Right atrium auricular region (tissue), 2 donors: Measurements from ENCODE around the gene INTS12. TPM values are rescaled to one million over a fixed set of nuclear protein-coding genes. Genes with fewer than 3 reads are reported as not detected.
"Not testable (repeated sequence)": the region's sequence is repeated elsewhere in the genome, so short reads cannot be mapped to it uniquely, and the experiment has no call there.

Experiments
- DNase-seq: peaks from one replicate; pipeline ENCODE4 v3.0.0-alpha.2; 2019; ENCODE audit warnings: low spot score
- H3K27ac ChIP-seq, 2 donors: fragments of 200-600 bp; sonication (generic); 1 replicate in 1 of 2; 2 replicates in 1 of 2; pipeline ENCODE4 v1.5.1; 2016 to 2019
- H3K27me3 ChIP-seq, 2 donors: fragments of 200-600 bp; sonication (generic); one replicate each; pipeline versions ENCODE4 v1.5.1 to v1.6.0; 2017 to 2019
- H3K36me3 ChIP-seq: fragments of 200-600 bp; sonication (generic); one replicate; pipeline ENCODE4 v1.5.1; 2016
- H3K4me1 ChIP-seq, 2 donors: fragments of 200-600 bp; sonication (generic); one replicate each; pipeline versions ENCODE4 v1.5.1 to v1.6.0; 2017 to 2019
- H3K4me3 ChIP-seq, 2 donors: fragments of 200-600 bp; sonication (generic); 1 replicate in 1 of 2; 2 replicates in 1 of 2; pipeline ENCODE4 v1.5.1; 2017 to 2019; ENCODE audit warnings: mild to moderate bottlenecking in 1 of 2, moderate library complexity in 1 of 2
- H3K9me3 ChIP-seq, 2 donors: fragments of 200-600 bp; sonication (generic); one replicate each; pipeline ENCODE4 v1.5.1; 2019
- CTCF ChIP-seq, 2 donors: fragments of 200-600 bp; sonication (generic); IDR thresholded peaks; one replicate each; pipeline ENCODE4 v1.5.1; 2019; ENCODE audit warnings: antibody characterized with exemption in 2 of 2
- total RNA-seq, 2 donors: library from RNA; depleted of rRNA; stranded (reverse); fragments of >200 nt; gene quantifications; one replicate each; pipeline ENCODE4 v1.1.0, GENCODE V29; 2016

Gene INTS12
- total RNA-seq, 2 donors from 2014 or later, result 22.6 to 22.7 TPM

DNA sequence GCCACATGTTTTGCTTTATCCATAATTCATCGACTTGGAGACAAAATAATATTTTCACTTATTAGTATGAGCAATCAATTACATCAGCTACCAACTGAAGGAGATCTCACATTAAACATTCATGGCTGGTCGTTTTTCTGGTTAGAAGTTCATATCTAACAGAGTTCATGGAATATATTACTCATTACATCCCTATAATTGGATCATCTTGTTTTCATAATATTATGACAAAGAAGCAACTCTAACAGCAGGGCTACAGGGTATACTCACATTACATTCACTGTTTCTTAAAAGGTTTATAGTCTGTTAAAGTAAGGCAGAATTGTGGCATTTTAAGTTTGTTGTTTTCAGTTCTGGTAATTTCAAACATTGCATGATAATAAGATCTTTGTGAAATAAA, 33.1 kb upstream of the INTS12 start:
- H3K27ac ChIP-seq, result no peak overlapping the region
- peaks cover 0 to 18% of the 10 kb centered on the region in 2 donors for H3K9me3 ChIP-seq
- H3K4me3 ChIP-seq, result no peak overlapping the region
- no peaks in the 10 kb centered on the region for H3K27me3 ChIP-seq
- no peaks in the 10 kb centered on the region for H3K4me1 ChIP-seq
- no peak for DNase-seq
- TF ChIP-seq CTCF (IDR thresholded peaks at IDR 0.05), result no peak
- H3K36me3 ChIP-seq, result no peaks in the 10 kb centered on the region

DNA sequence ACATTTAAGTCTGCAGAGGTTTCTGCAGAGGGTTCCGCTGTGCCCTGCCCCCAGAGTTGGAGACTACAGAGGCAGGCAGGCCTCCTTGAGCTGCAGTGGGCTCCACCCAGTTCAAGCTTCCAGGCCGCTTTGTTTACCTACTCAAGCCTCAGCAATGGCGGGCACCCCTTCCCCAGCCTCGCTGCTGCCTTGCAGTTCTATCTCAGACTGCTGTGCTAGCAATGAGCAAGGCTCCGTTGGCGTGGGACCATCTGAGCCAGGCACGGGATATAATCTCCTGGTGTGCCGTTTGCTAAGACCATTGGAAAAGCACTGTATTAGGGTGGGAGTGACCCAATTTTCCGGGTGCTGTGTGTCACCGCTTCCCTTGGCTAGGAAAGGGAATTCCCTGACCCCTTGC, 26.7 kb upstream of the INTS12 start:
- H3K27ac ChIP-seq, H3K36me3 ChIP-seq, DNase-seq, H3K4me1 ChIP-seq, H3K27me3 ChIP-seq, H3K4me3 ChIP-seq: not testable (repeated sequence)
- H3K9me3 ChIP-seq, result peaks cover 0 to 38% of the 10 kb centered on the region in 2 donors

GRCh38 chr4:105729895-105730294, 21.4 kb upstream of the INTS12 start:
- H3K4me3 ChIP-seq, H3K36me3 ChIP-seq, H3K27me3 ChIP-seq, DNase-seq, H3K4me1 ChIP-seq, H3K27ac ChIP-seq: not testable (repeated sequence)
- peaks cover 0 to 12% of the 10 kb centered on the region in 2 donors for H3K9me3 ChIP-seq

DNA sequence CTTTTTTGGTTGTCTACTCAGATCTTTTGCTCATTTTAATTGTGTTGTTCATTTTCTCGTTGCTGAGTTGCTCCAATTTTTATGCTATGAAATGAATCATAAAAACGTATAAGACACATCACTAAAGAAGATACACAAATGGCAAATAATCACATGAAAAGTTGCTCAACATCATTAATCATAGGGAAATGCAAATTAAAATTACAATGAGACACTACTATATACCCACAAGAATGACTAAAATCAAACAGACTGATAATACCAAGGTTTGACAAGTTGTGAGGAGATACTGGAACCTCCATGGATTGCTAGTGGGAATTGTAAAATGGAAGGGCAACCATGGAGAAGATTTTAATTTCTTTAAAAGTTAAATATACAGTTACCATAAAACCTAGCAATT, 17.1 kb upstream of the INTS12 start:
- H3K4me3 ChIP-seq, result no peak overlapping the region

GRCh38 chr4:105719204-105719603, 10.7 kb upstream of the INTS12 start:
- TF ChIP-seq CTCF (IDR thresholded peaks at IDR 0.05), result no peak
- Histone ChIP-seq H3K36me3 (no peaks in the 10 kb centered on the region), H3K4me1 (no peaks in the 10 kb centered on the region)

More for the DNA sequence above, 17.1 kb upstream of the INTS12 start:
- Histone ChIP-seq H3K9me3 (peaks cover 0 to 9% of the 10 kb centered on the region in 2 donors), H3K27ac (no peak overlapping the region), H3K27me3 (no peaks in the 10 kb centered on the region), H3K36me3 (no peaks in the 10 kb centered on the region), H3K4me1 (no peaks in the 10 kb centered on the region)
- DNase-seq, result no peak
- TF ChIP-seq CTCF (IDR thresholded peaks at IDR 0.05), result no peak

GRCh38 chr4:105715692-105716278, 7.3 kb upstream of the INTS12 start:
- no peak overlapping the region for H3K4me3 ChIP-seq
- peak in 1 of 2 donors; percentile 70 for TF ChIP-seq CTCF (IDR thresholded peaks at IDR 0.05)
- no peaks in the 10 kb centered on the region for H3K27me3 ChIP-seq

More at GRCh38 chr4:105719204-105719603, 10.7 kb upstream of the INTS12 start:
- Histone ChIP-seq H3K9me3 (no peaks in the 10 kb centered on the region), H3K27me3 (no peaks in the 10 kb centered on the region), H3K4me3 (no peak overlapping the region), H3K27ac (no peak overlapping the region)
- DNase-seq, result no peak

DNA sequence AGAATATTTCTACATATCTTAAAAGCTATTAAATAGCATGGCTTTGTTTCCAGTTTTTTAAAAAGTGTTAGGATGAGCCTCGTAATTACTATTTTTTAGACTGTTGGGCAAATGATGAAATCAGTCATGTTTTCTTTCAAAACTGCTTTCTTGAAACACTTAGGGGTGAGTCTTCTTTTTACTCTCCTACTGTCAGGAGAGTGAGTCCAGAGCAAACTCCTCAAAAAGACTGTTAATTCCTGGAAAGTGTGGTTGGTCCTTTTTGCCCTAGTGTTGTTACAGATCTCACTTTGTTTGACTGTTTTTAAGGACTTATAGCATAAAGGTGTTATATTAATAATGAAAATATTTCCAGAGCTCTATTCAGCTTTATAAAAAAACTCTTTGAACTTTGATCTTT, 6.4 kb upstream of the INTS12 start:
- no peak for DNase-seq
- Histone ChIP-seq H3K27me3 (no peaks in the 10 kb centered on the region), H3K4me1 (peaks cover 0 to under 1% of the 10 kb centered on the region in 2 donors), H3K36me3 (no peaks in the 10 kb centered on the region), H3K4me3 (no peak overlapping the region), H3K27ac (no peak overlapping the region), H3K9me3 (no peaks in the 10 kb centered on the region)
- no peak for TF ChIP-seq CTCF (IDR thresholded peaks at IDR 0.05)

More at GRCh38 chr4:105715692-105716278, 7.3 kb upstream of the INTS12 start:
- Histone ChIP-seq H3K36me3 (no peaks in the 10 kb centered on the region), H3K27ac (no peak overlapping the region), H3K9me3 (no peaks in the 10 kb centered on the region), H3K4me1 (no peaks in the 10 kb centered on the region)
- no peak for DNase-seq
